Endothelial cell (in vitro differentiated cells): ENCODE results near the gene TMEM208. TPM values are rescaled to one million over a fixed set of nuclear protein-coding genes. Genes with fewer than 3 reads are reported as not detected.
A peak's percentile ranks its signal among the peaks of the same experiment; 100 is the strongest.

Source experiments
- DNase-seq: peaks from one replicate; pipeline ENCODE4 v3.0.0; 2021; ENCODE audit warnings: low spot score
- H3K27ac Mint-ChIP-seq: one replicate; pipeline ENCODE4 v1.8.0; 2021; ENCODE audit warnings: mixed read lengths, inconsistent platforms; ENCODE audit not compliant: unreplicated experiment
- H3K27me3 Mint-ChIP-seq: one replicate; pipeline ENCODE4 v1.8.0; 2021; ENCODE audit warnings: mild to moderate bottlenecking, moderate library complexity, mixed read lengths, inconsistent platforms; ENCODE audit not compliant: unreplicated experiment
- H3K36me3 Mint-ChIP-seq: one replicate; pipeline ENCODE4 v1.8.0; 2021; ENCODE audit warnings: mild to moderate bottlenecking, low read depth, mixed read lengths, inconsistent platforms; ENCODE audit not compliant: unreplicated experiment
- H3K4me1 Mint-ChIP-seq: one replicate; pipeline ENCODE4 v1.8.0; 2021; ENCODE audit warnings: mild to moderate bottlenecking, mixed read lengths, inconsistent platforms; ENCODE audit not compliant: unreplicated experiment
- H3K4me3 Mint-ChIP-seq: one replicate; pipeline ENCODE4 v1.8.0; 2021; ENCODE audit warnings: mild to moderate bottlenecking, mixed read lengths, inconsistent platforms; ENCODE audit not compliant: unreplicated experiment
- H3K9me3 Mint-ChIP-seq: one replicate; pipeline ENCODE4 v1.8.0; 2021; ENCODE audit warnings: mixed read lengths, inconsistent platforms; ENCODE audit not compliant: unreplicated experiment
- total RNA-seq: library from RNA; stranded (reverse); fragmentation: NEBNext Ultra II Directional; extraction: Animal tissue kit (Norgen Biotek cat#: 25700); gene quantifications from one replicate; pipeline ENCODE4 v1.2.1, GENCODE V29; 2021; ENCODE audit not compliant: unreplicated experiment
- TF ChIP-seq, protein P1 (sequence below): fragments of 200-600 bp; sonication (generic); IDR thresholded peaks from one replicate; pipeline ENCODE4 v1.5.0; 2021; ENCODE audit warnings: antibody characterized with exemption; ENCODE audit not compliant: unreplicated experiment

Gene TMEM208
- total RNA-seq, 1 donor from 2014 or later = 33.6 TPM

DNA sequence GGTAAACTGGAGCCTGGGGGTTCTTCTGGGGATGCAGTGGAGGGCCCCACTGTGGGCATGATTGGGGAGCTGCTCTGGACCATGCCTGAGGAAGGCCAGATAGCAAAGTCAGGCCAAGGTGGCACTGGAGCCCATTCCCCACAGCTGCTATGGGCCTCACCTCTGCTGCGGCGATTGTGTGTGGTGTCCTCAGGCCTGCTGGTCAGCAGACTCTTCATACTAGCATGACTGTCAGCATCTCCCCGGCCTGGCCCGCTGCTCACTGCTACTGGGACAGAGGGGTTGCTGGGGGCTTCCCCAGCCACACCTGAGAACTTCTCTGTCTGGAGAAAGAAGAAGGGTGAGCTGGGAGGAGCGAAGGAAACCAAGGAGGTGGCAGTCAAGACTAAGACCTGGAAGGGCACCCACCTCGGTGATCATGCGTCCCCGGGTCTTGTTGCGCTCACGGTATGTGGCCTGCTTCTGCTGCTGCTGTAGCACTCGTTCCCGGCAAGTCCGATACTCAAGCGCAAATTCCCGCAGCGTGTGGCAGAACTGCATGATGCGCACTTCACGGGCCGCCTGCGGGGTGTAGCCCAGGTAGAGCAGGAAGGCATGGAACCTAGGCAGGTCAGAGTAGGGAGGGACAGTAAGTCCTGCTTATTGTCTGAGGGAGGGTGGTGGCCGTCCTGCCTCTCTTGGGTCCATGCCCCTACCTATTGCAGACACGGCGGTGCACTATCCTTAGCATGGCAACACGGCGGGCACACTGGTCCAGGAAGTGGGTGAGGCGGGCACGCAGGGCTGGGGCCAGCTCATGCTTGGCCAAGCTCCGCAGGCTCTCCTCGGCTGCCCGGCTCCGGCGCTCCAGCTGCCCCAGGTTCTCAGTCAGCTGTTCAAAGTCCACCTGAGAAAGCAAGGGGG, 3.2 kb downstream of the TMEM208 start:
- H3K27ac Mint-ChIP-seq = no peak overlapping the region
- peaks cover 30% of the 10 kb centered on the region for H3K36me3 Mint-ChIP-seq
- peaks cover 24% of the 10 kb centered on the region for H3K4me1 Mint-ChIP-seq
- H3K27me3 Mint-ChIP-seq = peaks cover 25% of the 10 kb centered on the region
- no peaks in the 10 kb centered on the region for H3K9me3 Mint-ChIP-seq
- no peak overlapping the region for H3K4me3 Mint-ChIP-seq
- DNase-seq = no peak
- TF ChIP-seq, protein P1, sequence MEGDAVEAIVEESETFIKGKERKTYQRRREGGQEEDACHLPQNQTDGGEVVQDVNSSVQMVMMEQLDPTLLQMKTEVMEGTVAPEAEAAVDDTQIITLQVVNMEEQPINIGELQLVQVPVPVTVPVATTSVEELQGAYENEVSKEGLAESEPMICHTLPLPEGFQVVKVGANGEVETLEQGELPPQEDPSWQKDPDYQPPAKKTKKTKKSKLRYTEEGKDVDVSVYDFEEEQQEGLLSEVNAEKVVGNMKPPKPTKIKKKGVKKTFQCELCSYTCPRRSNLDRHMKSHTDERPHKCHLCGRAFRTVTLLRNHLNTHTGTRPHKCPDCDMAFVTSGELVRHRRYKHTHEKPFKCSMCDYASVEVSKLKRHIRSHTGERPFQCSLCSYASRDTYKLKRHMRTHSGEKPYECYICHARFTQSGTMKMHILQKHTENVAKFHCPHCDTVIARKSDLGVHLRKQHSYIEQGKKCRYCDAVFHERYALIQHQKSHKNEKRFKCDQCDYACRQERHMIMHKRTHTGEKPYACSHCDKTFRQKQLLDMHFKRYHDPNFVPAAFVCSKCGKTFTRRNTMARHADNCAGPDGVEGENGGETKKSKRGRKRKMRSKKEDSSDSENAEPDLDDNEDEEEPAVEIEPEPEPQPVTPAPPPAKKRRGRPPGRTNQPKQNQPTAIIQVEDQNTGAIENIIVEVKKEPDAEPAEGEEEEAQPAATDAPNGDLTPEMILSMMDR = no peak

DNA sequence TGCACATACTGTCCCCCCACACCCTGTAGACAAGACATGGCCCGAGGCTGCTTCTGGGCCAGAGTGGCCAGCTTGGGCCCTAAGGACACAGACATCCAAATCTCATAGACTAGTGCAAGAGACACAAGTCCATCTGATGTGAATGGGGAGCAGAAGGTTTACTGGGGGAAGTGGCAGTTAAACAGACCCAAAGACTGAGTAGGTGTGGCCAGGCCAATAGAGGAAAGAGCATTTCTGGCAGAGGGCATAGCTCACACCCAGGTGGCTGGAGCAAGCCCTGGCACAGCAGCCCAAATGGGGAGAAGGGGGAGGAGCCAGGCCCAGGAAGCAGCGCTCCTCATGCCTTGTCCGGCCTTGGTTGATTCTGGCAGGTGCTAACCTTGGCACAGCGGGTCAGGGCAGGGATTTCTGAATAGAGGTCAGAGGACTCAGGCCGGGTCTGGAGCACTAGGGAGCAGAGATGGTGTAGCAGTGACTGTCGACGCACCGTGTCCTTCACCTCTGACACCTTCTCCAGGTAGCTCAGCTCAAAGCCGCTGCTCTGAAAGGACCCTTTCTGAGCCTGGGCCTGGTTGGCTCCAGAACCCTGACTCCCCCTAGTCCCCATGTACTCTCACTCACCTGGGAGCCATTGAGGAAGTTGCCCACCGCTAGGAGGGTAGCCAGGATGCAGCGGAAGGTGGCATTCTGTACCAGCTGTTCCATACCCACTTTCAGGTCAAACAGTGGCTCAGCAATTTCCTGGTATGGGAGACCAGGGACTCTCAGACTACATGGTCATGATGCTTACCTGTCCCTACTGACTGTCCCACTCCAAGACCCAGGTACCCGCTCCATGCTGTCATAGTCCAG, 4.1 kb downstream of the TMEM208 start:
- TF ChIP-seq, protein P1 = no peak
- Mint-ChIP-seq H3K36me3 (peaks cover 29% of the 10 kb centered on the region), H3K4me3 (no peak overlapping the region), H3K27me3 (peaks cover 18% of the 10 kb centered on the region), H3K9me3 (no peaks in the 10 kb centered on the region), H3K27ac (peak overlapping the region; percentile 30), H3K4me1 (peaks cover 17% of the 10 kb centered on the region)
- no peak for DNase-seq

GRCh38 chr16:67233596-67233995, 6.7 kb downstream of the TMEM208 start:
- Mint-ChIP-seq H3K27ac (no peak overlapping the region), H3K4me1 (peaks cover 9% of the 10 kb centered on the region), H3K27me3 (peaks cover 18% of the 10 kb centered on the region), H3K4me3 (no peak overlapping the region), H3K36me3 (peaks cover 42% of the 10 kb centered on the region), H3K9me3 (no peaks in the 10 kb centered on the region)
- no peak for DNase-seq
- TF ChIP-seq, protein P1 = no peak

GRCh38 chr16:67234180-67234597, 7.3 kb downstream of the TMEM208 start:
- DNase-seq = no peak
- Mint-ChIP-seq H3K4me1 (peaks cover 9% of the 10 kb centered on the region), H3K27ac (no peak overlapping the region)

More at GRCh38 chr16:67234180-67234597, 7.3 kb downstream of the TMEM208 start:
- TF ChIP-seq, protein P1 = no peak
- peak overlapping the region; percentile 25 for H3K4me3 Mint-ChIP-seq
- H3K27me3 Mint-ChIP-seq = peaks cover 16% of the 10 kb centered on the region
- peaks cover 46% of the 10 kb centered on the region for H3K36me3 Mint-ChIP-seq
- H3K9me3 Mint-ChIP-seq = no peaks in the 10 kb centered on the region
